Ishikawa (cell line): ENCODE data around the gene TMEM178B.

Experiments
- MAX ChIP-seq: IDR thresholded peaks from 2 replicates; pipeline ENCODE4 v1.6.1; 2012
- TAF1 ChIP-seq: IDR thresholded peaks from 2 replicates; pipeline ENCODE4 v1.6.1; 2012; ENCODE audit warnings: low read depth, mild to moderate bottlenecking

- no peak for TF ChIP-seq TAF1
- no peak for TF ChIP-seq MAX
Measured at GRCh38 chr7:141335164-141335563, 261.3 kb downstream of the TMEM178B start.
